PC-9 (cell line): ENCODE measurements around the gene PLEKHG2. TPM values are rescaled to one million over a fixed set of nuclear protein-coding genes. Genes with fewer than 3 reads are reported as not detected.

ENCODE experiments used
- BruUV-seq: library from RNA; stranded (reverse); fragments of 400-500 nt; replicated peaks from 2 replicates; lab custom pipeline; 2021; lab: Mats Ljungman, UMichigan
- CTCF ChIA-PET: fragments of 300-600 bp; sonication (Branson Sonifier 250); formaldehyde crosslinking; loops from one replicate; lab custom pipeline; 2022; ENCODE audit warnings: antibody characterized with exemption; lab: Charles Lee
- POLR2A ChIA-PET: fragments of 300-600 bp; sonication (Branson Sonifier 250); formaldehyde crosslinking; loops from one replicate; lab custom pipeline; 2022; ENCODE audit warnings: antibody characterized with exemption; ENCODE audit not compliant: unreplicated experiment; lab: Charles Lee
- DNase-seq, 2 experiments: peaks; one replicate each; pipeline versions ENCODE4 v3.0.0 to v3.0.0-alpha.2; 2015 to 2022; ENCODE audit warnings: mixed read lengths in 1 of 2
- H2AFZ ChIP-seq: fragments of 200-600 bp; sonication (generic); 2 replicates; pipeline ENCODE4 v1.8.1; 2017; ENCODE audit warnings: antibody characterized with exemption
- H3F3A ChIP-seq: fragments of 200-600 bp; sonication (generic); 2 replicates; pipeline ENCODE4 v1.8.1; 2017; ENCODE audit warnings: antibody characterized with exemption, mild to moderate bottlenecking, low read depth; ENCODE audit not compliant: insufficient read depth
- H3K27ac ChIP-seq: fragments of 200-600 bp; sonication (generic); 2 replicates; pipeline ENCODE4 v1.6.1; 2016; ENCODE audit warnings: mixed run types
- H3K27me3 ChIP-seq: fragments of 200-600 bp; sonication (generic); 2 replicates; pipeline ENCODE4 v1.6.1; 2016; ENCODE audit warnings: low read depth, mixed run types; ENCODE audit not compliant: insufficient read depth
- H3K36me3 ChIP-seq: fragments of 200-600 bp; sonication (generic); 2 replicates; pipeline ENCODE4 v1.6.1; 2016; ENCODE audit warnings: low read depth, mixed run types
- H3K4me1 ChIP-seq: fragments of 200-600 bp; sonication (generic); replicated peaks from 2 replicates; pipeline ENCODE4 v1.6.1; 2016; ENCODE audit warnings: mixed run types; ENCODE audit not compliant: insufficient read depth
- H3K4me2 ChIP-seq: fragments of 200-600 bp; sonication (generic); 2 replicates; pipeline ENCODE4 v1.6.1; 2017; ENCODE audit warnings: mixed run types
- H3K4me3 ChIP-seq: fragments of 200-600 bp; sonication (generic); 2 replicates; pipeline ENCODE4 v1.6.1; 2016; ENCODE audit warnings: mixed run types
- H3K79me2 ChIP-seq: fragments of 200-600 bp; sonication (generic); 2 replicates; pipeline ENCODE4 v1.6.1; 2017; ENCODE audit warnings: low read depth, mixed run types
- H3K9me2 ChIP-seq: fragments of 200-600 bp; sonication (generic); 2 replicates; pipeline ENCODE4 v1.8.1; 2017; ENCODE audit warnings: mild to moderate bottlenecking; ENCODE audit not compliant: insufficient read depth
- H3K9me3 ChIP-seq: fragments of 200-600 bp; sonication (generic); 2 replicates; pipeline ENCODE4 v1.8.1; 2016; ENCODE audit warnings: low read depth; ENCODE audit not compliant: insufficient read depth
- H4K20me1 ChIP-seq: fragments of 200-600 bp; sonication (generic); 2 replicates; pipeline ENCODE4 v1.8.1; 2017; ENCODE audit not compliant: insufficient read depth
- CTCF ChIP-seq: fragments of 200-600 bp; sonication (generic); conservative IDR thresholded peaks from 2 replicates; pipeline ENCODE4 v1.6.1; 2017; ENCODE audit warnings: mixed run types, antibody characterized with exemption, mild to moderate bottlenecking, moderate library complexity
- EZH2 ChIP-seq: fragments of 200-600 bp; sonication (generic); IDR thresholded peaks from 2 replicates; pipeline ENCODE4 v1.8.0; 2017; ENCODE audit warnings: antibody characterized with exemption, low read depth
- intact Hi-C: fragments of 100-400 bp; cut with micrococcal nuclease; formaldehyde crosslinking; loops from one replicate; pipeline ENCODE4 v1.10.0; 2022; ENCODE audit not compliant: unreplicated experiment
- total RNA-seq: library from RNA; stranded (reverse); gene quantifications from 2 replicates; pipeline ENCODE4 v1.2.3, GENCODE V29; 2021

PLEKHG2 gene
- total RNA-seq, 1 experiment from 2014 or later: 26.1 TPM

- H2AFZ ChIP-seq: no peak overlapping the region
- no peak for TF ChIP-seq CTCF
- no peak for TF ChIP-seq EZH2
- no peaks in the 10 kb centered on the region for H3K9me2 ChIP-seq
- H3K9me3 ChIP-seq: no peaks in the 10 kb centered on the region
- H3F3A ChIP-seq: peaks cover 73% of the 10 kb centered on the region
- peaks cover 23% of the 10 kb centered on the region for H3K79me2 ChIP-seq
- ChIA-PET POLR2A (no interaction called here), CTCF (interaction anchor here (0.6 to 1.0 kb wide), 2 partner anchors 137 to 216 kb away, joined by 3 read pairs; no protein-coding TSS in a partner anchor)
- H3K27ac ChIP-seq: peak overlapping the region; percentile 98
- H4K20me1 ChIP-seq: peaks cover 14% of the 10 kb centered on the region
- no peaks in the 10 kb centered on the region for H3K27me3 ChIP-seq
- intact Hi-C loops: no loop called here
- DNase-seq: peak in 1 of 2 experiments; percentile 30
- H3K4me3 ChIP-seq: no peak overlapping the region
- peak overlapping the region; percentile 99 for H3K4me2 ChIP-seq
- peaks cover 11% of the 10 kb centered on the region; the same call in 1 of the 2 replicates for H3K36me3 ChIP-seq
- no TSS peak for BruUV-seq
- peaks cover 53% of the 10 kb centered on the region for H3K4me1 ChIP-seq
These were observed 7.1 kb upstream of the PLEKHG2 start for GRCh38 chr19:39405261-39405957.

GRCh38 chr19:39405958-39406655 is 6.4 kb upstream of the PLEKHG2 start:
- peaks cover 60% of the 10 kb centered on the region for H3K4me1 ChIP-seq
- H3K4me2 ChIP-seq: peak overlapping the region; percentile 99
- H2AFZ ChIP-seq: no peak overlapping the region
- H3K36me3 ChIP-seq: peaks cover 11% of the 10 kb centered on the region; the same call in 1 of the 2 replicates
- peaks cover 27% of the 10 kb centered on the region for H3K79me2 ChIP-seq
- ChIA-PET POLR2A (interaction anchor here (0.5 to 0.8 kb wide), 3 partner anchors 8 to 1198 kb away, joined by 3 to 7 read pairs (median 3); no protein-coding TSS in a partner anchor), CTCF (interaction anchor here (0.6 to 1.0 kb wide), 2 partner anchors 136 to 535 kb away, joined by 3 to 4 read pairs; no protein-coding TSS in a partner anchor)
- BruUV-seq: no TSS peak
- TF ChIP-seq CTCF: no peak
- TF ChIP-seq EZH2: no peak
- H3K9me3 ChIP-seq: no peaks in the 10 kb centered on the region
- intact Hi-C loops: loop anchor here (2.0 kb wide), 1 partner anchor 25 kb away; no protein-coding TSS in a partner anchor
- no peaks in the 10 kb centered on the region for H3K27me3 ChIP-seq
- peaks cover 14% of the 10 kb centered on the region for H4K20me1 ChIP-seq
- H3K9me2 ChIP-seq: no peaks in the 10 kb centered on the region
- peaks cover 75% of the 10 kb centered on the region for H3F3A ChIP-seq
- H3K4me3 ChIP-seq: peak overlapping the region; percentile 99; the same call in 1 of the 2 replicates
- peak overlapping the region; percentile 98 for H3K27ac ChIP-seq
- peak in 1 of 2 experiments; percentile 27 for DNase-seq
